ENCODE measurements around the gene MLPH.
"Not testable (repeated sequence)": the region's sequence is repeated elsewhere in the genome, so short reads cannot be mapped to it uniquely, and the experiment has no call there.

MLPH gene

DNA sequence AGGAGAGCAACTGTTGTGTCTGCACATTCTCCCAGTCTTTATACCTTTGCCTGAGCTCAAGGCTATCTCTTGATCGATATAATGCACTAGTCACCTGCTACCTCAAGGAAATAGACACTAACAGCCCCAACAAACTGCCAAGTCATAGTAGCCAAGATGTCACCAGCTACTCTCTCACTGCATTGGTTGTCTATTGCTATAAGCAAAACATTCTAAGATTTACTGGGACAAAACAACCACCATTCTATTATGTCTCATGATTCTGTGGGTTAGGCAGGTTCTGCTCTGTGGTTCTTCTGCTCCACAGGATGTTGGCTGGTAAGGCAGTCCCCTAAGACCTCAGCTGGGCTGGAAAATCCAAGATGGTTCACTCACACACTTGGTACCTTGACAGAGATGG, 28.5 kb upstream of the MLPH start:
- no peak for DNase-seq (ENCODE audit: low read depth in 2 of 2)

GRCh38 chr2:237459226-237459625, 27.8 kb upstream of the MLPH start:
- DNase-seq (ENCODE audit: low read depth in 2 of 2), result no peak

GRCh38 chr2:237459741-237460174, 27.3 kb upstream of the MLPH start:
- no peak for DNase-seq (ENCODE audit: low read depth in 2 of 2)

DNA sequence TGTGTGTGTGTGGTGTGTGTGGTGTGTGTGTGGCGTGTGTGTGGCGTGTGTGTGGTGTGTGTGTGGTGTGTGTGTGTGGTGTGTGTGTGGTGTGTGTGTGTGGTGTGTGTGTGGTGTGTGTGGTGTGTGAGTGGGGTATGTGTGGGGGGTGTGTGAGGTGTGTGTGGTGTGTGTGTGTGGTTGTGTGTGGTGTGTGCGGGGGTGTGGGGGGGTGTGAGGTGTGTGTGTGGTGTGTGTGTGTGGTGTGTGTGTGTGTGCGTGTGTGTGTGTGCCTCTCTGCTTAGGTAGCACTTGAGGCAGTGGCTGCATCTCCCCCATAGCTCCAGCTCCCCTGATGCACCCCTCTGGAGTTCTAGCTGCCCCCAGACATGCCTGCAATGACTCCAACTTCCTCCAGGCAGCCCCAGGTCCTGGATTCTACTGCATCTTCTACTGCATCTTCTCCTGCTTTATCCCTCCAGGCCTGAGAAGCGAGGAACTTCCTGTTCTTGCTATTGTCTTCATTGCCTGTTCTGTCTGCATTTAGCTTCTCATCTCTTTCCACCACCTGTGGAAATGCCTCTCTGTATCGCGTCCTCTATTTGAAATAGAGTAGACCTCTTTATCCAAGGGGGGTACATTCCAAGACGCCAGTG, 22.2 kb upstream of the MLPH start:
- no peak for DNase-seq (ENCODE audit: low read depth in 2 of 2)

DNA sequence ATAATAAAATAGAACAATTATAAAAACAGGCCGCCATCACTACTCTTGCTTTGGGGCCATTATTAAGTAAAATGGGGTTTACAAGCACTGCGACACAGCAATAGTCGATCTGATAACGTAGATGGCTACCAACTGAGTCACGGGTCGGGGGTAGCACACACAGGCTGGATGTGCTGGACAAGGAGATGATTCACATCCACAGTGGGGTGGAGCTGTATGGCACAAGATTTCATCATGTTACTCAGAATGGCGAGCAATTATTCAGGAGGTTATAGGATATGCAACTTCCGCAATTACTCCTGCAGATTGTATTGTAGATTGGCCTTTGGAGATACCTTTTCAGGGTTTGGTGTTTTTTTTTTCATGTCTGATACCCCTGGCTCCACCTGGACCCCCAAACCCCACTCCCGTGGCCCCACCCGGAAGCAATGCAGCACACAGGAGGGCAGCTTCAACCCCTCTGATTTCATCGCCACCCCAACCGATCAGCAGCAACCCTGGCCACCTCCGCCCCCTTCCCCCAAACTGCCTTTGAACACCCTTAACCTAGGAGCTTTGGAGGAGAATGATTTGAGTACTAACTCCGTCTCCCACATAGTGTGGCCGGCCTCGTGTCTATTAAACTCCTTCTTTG, 21.4 kb upstream of the MLPH start:
- DNase-seq (ENCODE audit: low read depth in 2 of 2), result peak; percentile 74 to 80

GRCh38 chr2:237466211-237466610, 20.8 kb upstream of the MLPH start:
- peak; percentile 67 to 76 for DNase-seq (ENCODE audit: low read depth in 2 of 2)

DNA sequence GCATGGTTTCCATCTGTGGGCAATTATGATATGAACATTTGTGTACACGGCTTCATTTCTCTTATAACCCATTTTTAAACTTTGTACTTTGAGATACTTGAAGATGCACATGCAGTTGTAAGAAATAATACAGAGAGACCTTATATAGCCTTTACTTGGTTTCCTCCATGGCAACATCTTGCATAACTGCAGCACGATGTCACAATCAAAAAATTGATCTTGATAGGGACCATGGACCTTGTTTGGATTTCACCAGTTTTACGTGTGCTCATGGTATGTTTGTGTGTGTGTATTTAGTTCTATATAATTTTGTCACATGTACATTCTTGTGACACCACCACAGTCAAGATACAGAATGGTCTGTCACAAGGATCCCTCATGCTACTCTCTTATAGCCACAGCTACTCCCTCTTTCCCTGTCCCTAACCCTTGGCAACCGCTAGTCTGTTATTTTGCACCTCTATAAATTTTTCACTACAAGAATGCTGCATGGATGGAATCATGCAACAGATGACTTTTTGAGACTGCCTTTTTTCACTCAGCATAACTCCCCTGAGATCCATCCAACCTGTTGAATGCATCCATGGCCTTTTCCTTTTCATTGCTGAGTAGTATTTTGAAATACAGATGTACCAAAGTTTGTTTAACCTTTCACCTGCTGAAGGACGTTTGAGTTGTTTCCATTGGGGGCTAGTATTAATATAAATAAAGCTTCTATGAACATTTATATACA, 19.4 kb upstream of the MLPH start:
- DNase-seq (ENCODE audit: low read depth in 2 of 2), result no peak

DNA sequence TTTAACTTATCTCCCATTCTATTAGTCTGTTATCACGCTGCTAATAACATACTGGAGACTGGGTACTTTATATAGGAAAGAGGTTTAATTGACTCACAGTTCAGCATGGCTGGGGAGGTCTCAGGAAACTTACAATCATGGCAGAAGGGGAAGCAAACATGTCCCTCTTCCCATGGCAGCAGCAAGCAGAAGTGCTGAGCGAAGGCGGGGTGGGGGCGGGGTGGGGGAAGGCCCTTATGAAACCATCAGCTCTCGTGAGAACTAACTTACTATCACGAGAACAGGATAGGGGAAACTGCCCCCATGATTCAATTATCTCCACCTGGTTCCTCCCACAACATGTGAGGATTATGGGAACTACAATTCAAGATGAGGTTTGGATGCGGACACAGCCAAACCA, 17.6 kb upstream of the MLPH start:
- DNase-seq (ENCODE audit: low read depth in 2 of 2), result not testable (repeated sequence)

DNA sequence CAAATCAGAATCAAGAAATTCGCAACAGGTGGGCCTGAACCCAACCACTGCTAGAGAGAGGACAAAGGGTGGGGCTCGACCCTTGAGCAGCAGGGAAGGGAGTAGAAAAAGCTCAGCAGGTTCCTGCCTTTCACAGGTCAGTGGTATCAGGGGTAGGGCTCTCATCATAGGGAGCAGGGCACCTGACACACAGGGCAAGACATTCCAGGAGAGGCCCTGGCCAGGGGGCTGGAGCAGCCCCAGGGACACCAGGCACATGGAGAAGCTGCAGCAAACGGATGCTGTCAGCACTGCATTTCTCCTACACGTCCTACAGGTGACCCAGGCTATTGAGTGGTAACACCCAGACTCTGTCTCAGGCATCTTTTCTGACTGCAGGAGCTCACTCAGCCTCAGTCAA, 17.2 kb upstream of the MLPH start:
- no peak for DNase-seq (ENCODE audit: low read depth in 2 of 2)

GRCh38 chr2:237470914-237471313, 16.1 kb upstream of the MLPH start:
- no peak for DNase-seq (ENCODE audit: low read depth in 2 of 2)

GRCh38 chr2:237471438-237472186, 15.4 kb upstream of the MLPH start:
- no peak for DNase-seq (ENCODE audit: low read depth in 2 of 2)

GRCh38 chr2:237472187-237472712, 14.8 kb upstream of the MLPH start:
- DNase-seq (ENCODE audit: low read depth in 2 of 2), result no peak

DNA sequence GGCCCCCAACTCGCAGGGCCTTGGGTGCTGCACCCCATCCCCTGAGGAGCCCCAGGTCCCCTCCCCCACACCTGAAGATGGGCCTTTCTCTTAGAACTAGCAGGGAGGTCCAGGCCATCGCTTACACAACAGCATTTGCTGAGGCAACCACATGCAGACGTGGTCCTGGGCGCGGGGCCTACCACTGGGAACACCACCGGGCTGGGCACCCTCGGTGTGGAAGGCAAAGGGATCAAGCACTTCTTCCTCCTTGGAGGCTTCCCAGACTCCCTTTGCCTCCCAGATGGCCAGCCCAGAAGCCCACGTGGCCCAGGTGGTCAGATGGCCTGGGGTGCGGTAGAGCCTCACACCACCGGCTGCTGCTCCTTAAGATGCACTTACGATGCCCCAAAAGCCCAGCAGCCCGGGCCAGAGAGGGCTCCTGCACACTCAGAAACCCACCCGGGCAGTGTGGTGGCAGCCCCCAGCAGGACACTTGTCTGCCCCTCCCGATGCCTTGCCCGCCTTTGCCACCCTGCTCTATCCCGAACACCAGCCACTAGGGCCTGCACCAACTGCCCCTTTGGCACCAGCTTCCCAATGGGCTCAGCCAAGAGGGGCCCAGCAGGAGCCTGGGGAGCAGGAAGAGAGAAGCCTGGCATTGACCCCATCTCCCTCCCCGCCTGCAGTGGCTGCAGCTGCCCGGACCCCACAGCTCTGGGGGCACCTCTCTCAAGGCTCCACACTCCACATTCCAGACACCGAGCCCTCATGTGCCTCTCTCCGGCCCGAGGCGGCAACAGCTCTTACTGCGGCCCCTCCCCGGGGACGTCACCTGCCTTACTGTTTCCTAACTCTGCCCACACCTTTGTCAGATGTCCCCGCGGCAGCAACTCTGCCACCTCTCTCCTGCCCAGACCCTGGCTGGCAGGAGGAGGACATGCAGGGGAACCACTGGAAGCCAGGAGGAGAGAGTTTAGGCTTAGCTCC, 13.9 kb upstream of the MLPH start:
- no peak for DNase-seq (ENCODE audit: low read depth in 2 of 2)

GRCh38 chr2:237473878-237474441, 13.1 kb upstream of the MLPH start:
- DNase-seq (ENCODE audit: low read depth in 2 of 2), result no peak

- no peak for DNase-seq (ENCODE audit: low read depth in 2 of 2)
Observed at GRCh38 chr2:237474442-237474911, 12.6 kb upstream of the MLPH start.

- DNase-seq (ENCODE audit: low read depth in 2 of 2), result peak; percentile 47 to 50
Observed at GRCh38 chr2:237474931-237475703, 11.9 kb upstream of the MLPH start.

- DNase-seq (ENCODE audit: low read depth in 2 of 2), result no peak
Observed at GRCh38 chr2:237475704-237476141, 11.3 kb upstream of the MLPH start.

DNA sequence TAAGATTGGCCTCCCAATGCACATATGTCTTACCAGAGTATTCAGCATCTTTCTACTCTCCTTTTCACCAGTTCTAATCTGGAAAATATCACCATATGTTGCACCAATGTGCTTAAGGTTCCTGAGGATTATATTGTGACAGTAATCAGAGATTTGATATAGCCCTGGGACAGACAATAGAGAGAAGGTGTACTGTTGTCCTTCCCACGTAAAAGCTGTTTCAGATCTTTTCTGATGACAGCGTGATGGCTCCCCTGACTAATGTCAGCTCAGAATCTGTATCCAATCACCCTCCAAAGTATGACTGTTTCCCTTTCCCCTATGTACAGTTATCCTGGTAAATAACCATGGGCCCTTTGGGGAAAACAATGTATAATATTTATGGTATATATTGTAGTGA, 9.0 kb upstream of the MLPH start:
- no peak for DNase-seq (ENCODE audit: low read depth in 2 of 2)

- DNase-seq (ENCODE audit: low read depth in 2 of 2), result no peak
Observed at GRCh38 chr2:237478979-237479378, 8.1 kb upstream of the MLPH start.

GRCh38 chr2:237479747-237480146, 7.3 kb upstream of the MLPH start:
- no peak for DNase-seq (ENCODE audit: low read depth in 2 of 2)
